ENCODE results near the gene CABP4.

CABP4 gene

GRCh38 chr11:67429038-67429668 lies 26.0 kb upstream of the CABP4 start:
- H3K27me3 ChIP-seq (ENCODE audit: insufficient read depth, poor library complexity, severe bottlenecking) = no peaks in the 10 kb centered on the region
- no peak for TF ChIP-seq SPI1 (IDR thresholded peaks at IDR 0.05; ENCODE audit: borderline replicate concordance, low read depth)
- no peak for TF ChIP-seq POLR2AphosphoS5 (IDR thresholded peaks at IDR 0.05; ENCODE audit: low read depth)
- TF ChIP-seq GABPA (IDR thresholded peaks at IDR 0.05; ENCODE audit: low read depth) = no peak
- TF ChIP-seq REST (IDR thresholded peaks at IDR 0.05; ENCODE audit: insufficient replicate concordance, low read depth) = no peak
- no peak for TF ChIP-seq CTCF (IDR thresholded peaks at IDR 0.05; ENCODE audit: insufficient read depth, low read length)
- DNase-seq (ENCODE audit: low read depth in 1 of 2, low spot score in 1 of 2) = no peak
- H3K27ac ChIP-seq (replicated peaks) = peak overlapping the region; percentile 74
- H3K4me3 ChIP-seq (replicated peaks; ENCODE audit: insufficient read depth, low read length) = peak overlapping the region; percentile 84

- TF ChIP-seq REST (IDR thresholded peaks at IDR 0.05; ENCODE audit: insufficient replicate concordance, low read depth) (no peak), SPI1 (IDR thresholded peaks at IDR 0.05; ENCODE audit: borderline replicate concordance, low read depth) (no peak), GABPA (IDR thresholded peaks at IDR 0.05; ENCODE audit: low read depth) (no peak), CTCF (IDR thresholded peaks at IDR 0.05; ENCODE audit: insufficient read depth, low read length) (no peak), POLR2AphosphoS5 (IDR thresholded peaks at IDR 0.05; ENCODE audit: low read depth) (no peak)
- Histone ChIP-seq H3K27me3 (ENCODE audit: insufficient read depth, poor library complexity, severe bottlenecking) (no peaks in the 10 kb centered on the region), H3K27ac (replicated peaks) (no peak overlapping the region), H3K4me3 (replicated peaks; ENCODE audit: insufficient read depth, low read length) (no peak overlapping the region)
- DNase-seq (ENCODE audit: low read depth in 1 of 2, low spot score in 1 of 2) = no peak
Observed at GRCh38 chr11:67429722-67430121, 25.4 kb upstream of the CABP4 start.

- H3K4me3 ChIP-seq (replicated peaks; ENCODE audit: insufficient read depth, low read length) = no peak overlapping the region
- no peaks in the 10 kb centered on the region for H3K27me3 ChIP-seq (ENCODE audit: insufficient read depth, poor library complexity, severe bottlenecking)
- no peak for DNase-seq (ENCODE audit: low read depth in 1 of 2, low spot score in 1 of 2)
- TF ChIP-seq CTCF (IDR thresholded peaks at IDR 0.05; ENCODE audit: insufficient read depth, low read length) = no peak
- no peak for TF ChIP-seq REST (IDR thresholded peaks at IDR 0.05; ENCODE audit: insufficient replicate concordance, low read depth)
- no peak for TF ChIP-seq GABPA (IDR thresholded peaks at IDR 0.05; ENCODE audit: low read depth)
- no peak for TF ChIP-seq SPI1 (IDR thresholded peaks at IDR 0.05; ENCODE audit: borderline replicate concordance, low read depth)
- TF ChIP-seq POLR2AphosphoS5 (IDR thresholded peaks at IDR 0.05; ENCODE audit: low read depth) = no peak; the same call in none of the 2 replicates
- no peak overlapping the region for H3K27ac ChIP-seq (replicated peaks)
Observed at GRCh38 chr11:67431346-67432249, 23.6 kb upstream of the CABP4 start.

Measured in HL-60 (cell line).